Ovary (tissue), 3 donors: Measurements from ENCODE around the gene CTRB1.
"Not testable (repeated sequence)": the region's sequence is repeated elsewhere in the genome, so short reads cannot be mapped to it uniquely, and the experiment has no call there.

ENCODE experiments used
- CTCF ChIP-seq, 3 donors: fragments of 450-650 bp in 2 of 3; fragments of 200-600 bp in 1 of 3; IDR thresholded peaks; one replicate each; pipeline versions ENCODE4 v1.5.1 to v1.8.0; 2016 to 2022; ENCODE audit warnings: antibody characterized with exemption in 3 of 3, mild to moderate bottlenecking in 1 of 3
- EP300 ChIP-seq: sonication (generic); formaldehyde crosslinking; IDR thresholded peaks from one replicate; pipeline ENCODE4 v1.6.1; 2017; ENCODE audit warnings: antibody characterized with exemption
- donor health status: DM: no; HTN: no; CAD: no.

- TF ChIP-seq EP300; CTCF (IDR thresholded peaks at IDR 0.05): not testable (repeated sequence)
Observed at GRCh38 chr16:75242436-75243078, 23.8 kb downstream of the CTRB1 start.
